Endothelial cell of umbilical vein (primary cell): ENCODE measurements around the gene FAM3B.

Experiments
- CTCF ChIP-seq, 2 donors: IDR thresholded peaks; 1 replicate in 1 of 2; 2 replicates in 1 of 2; pipeline ENCODE4 v1.5.1; 2011; ENCODE audit warnings: low read length in 2 of 2, mild to moderate bottlenecking in 2 of 2, moderate library complexity in 2 of 2, control low read depth in 1 of 2, inconsistent platforms in 1 of 2, low read depth in 1 of 2; ENCODE audit not compliant: insufficient read depth in 1 of 2; ENCODE audit errors: extremely low read depth in 1 of 2
- EZH2 ChIP-seq: IDR thresholded peaks from 2 replicates; pipeline ENCODE4 v1.6.1; 2012; ENCODE audit warnings: borderline replicate concordance, low read depth, mild to moderate bottlenecking, moderate library complexity, low read length, inconsistent platforms; ENCODE audit not compliant: severe bottlenecking
- FOS ChIP-seq: IDR thresholded peaks from 2 replicates; pipeline ENCODE4 v1.6.1; 2011; ENCODE audit warnings: mild to moderate bottlenecking, low read length, moderate library complexity, borderline replicate concordance; ENCODE audit not compliant: insufficient read depth
- GATA2 ChIP-seq: IDR thresholded peaks from 2 replicates; pipeline ENCODE4 v1.7.0; 2011; ENCODE audit warnings: low read depth, mild to moderate bottlenecking, moderate library complexity, mixed read lengths, low read length; ENCODE audit not compliant: insufficient read length, insufficient read depth
- JUN ChIP-seq: IDR thresholded peaks from 2 replicates; pipeline ENCODE4 v1.6.1; 2011; ENCODE audit warnings: borderline replicate concordance, low read depth; ENCODE audit not compliant: insufficient read length, insufficient read depth
- MYC ChIP-seq: IDR thresholded peaks from one replicate; pipeline ENCODE4 v1.6.1; 2011; ENCODE audit warnings: mild to moderate bottlenecking, low read depth, low read length
- POLR2A ChIP-seq: IDR thresholded peaks from 2 replicates; pipeline ENCODE4 v1.6.1; 2012; ENCODE audit warnings: low read depth, mild to moderate bottlenecking, control low read depth, low read length
- POLR2AphosphoS5 ChIP-seq: IDR thresholded peaks from 2 replicates; pipeline ENCODE4 v1.6.1; 2012; ENCODE audit warnings: low read depth, mild to moderate bottlenecking, control low read depth, low read length, moderate library complexity; ENCODE audit not compliant: insufficient read depth
- TF ChIP-seq, protein P1 (sequence below): IDR thresholded peaks from 2 replicates; pipeline ENCODE4 v1.6.1; 2011; ENCODE audit not compliant: insufficient read depth, insufficient read length

DNA sequence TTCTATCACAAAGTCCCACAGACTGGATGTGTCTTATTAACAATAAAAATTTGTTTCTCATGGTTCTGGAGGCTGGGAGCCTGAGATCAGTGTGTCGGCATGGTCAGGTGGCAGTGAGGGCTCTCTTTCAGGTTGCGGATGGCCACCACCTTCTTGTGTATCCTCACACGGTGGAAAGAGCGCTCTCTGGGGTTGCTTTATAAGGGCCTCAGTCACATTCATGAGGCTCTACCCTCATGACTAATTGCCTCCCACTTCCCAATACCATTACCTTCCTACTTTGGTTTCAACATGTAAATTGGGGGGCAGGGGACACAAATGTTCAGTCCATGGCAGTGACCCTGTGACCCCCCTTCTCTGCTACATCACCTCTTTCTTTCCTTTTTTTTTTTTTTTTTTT is 88.7 kb downstream of the FAM3B start:
- no peak for TF ChIP-seq POLR2A
- no peak for TF ChIP-seq FOS
- no peak for TF ChIP-seq CTCF (IDR thresholded peaks at IDR 0.05; ENCODE audit: extremely low read depth in 1 of 2, insufficient read depth in 1 of 2, low read depth in 1 of 2, low read length in 2 of 2)
- TF ChIP-seq MYC: no peak
- TF ChIP-seq POLR2AphosphoS5: no peak
- no peak for TF ChIP-seq EZH2
- TF ChIP-seq JUN: no peak
- TF ChIP-seq, protein P1, sequence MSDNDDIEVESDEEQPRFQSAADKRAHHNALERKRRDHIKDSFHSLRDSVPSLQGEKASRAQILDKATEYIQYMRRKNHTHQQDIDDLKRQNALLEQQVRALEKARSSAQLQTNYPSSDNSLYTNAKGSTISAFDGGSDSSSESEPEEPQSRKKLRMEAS: no peak
- TF ChIP-seq GATA2: no peak
